ENCODE results near the gene ANTXR1. TPM values are rescaled to one million over a fixed set of nuclear protein-coding genes. Genes with fewer than 3 reads are reported as not detected.

The ANTXR1 gene
- total RNA-seq, 1 experiment from 2014 or later = 48.3 TPM

GRCh38 chr2:69287544-69287943, 274.6 kb downstream of the ANTXR1 start:
- no TSS peak for BruUV-seq (replicated peaks)
- Histone ChIP-seq H4K20me1 (ENCODE audit: insufficient read depth) (no peaks in the 10 kb centered on the region), H3K9me2 (ENCODE audit: insufficient read depth) (no peaks in the 10 kb centered on the region), H2AFZ (no peak overlapping the region), H3K4me2 (no peak overlapping the region), H3K4me1 (replicated peaks; ENCODE audit: insufficient read depth) (no peaks in the 10 kb centered on the region), H3K4me3 (no peak overlapping the region), H3K27me3 (ENCODE audit: insufficient read depth, low read depth) (no peaks in the 10 kb centered on the region), H3F3A (ENCODE audit: insufficient read depth, low read depth) (no peaks in the 10 kb centered on the region), H3K36me3 (ENCODE audit: low read depth) (no peaks in the 10 kb centered on the region), H3K79me2 (ENCODE audit: low read depth) (no peaks in the 10 kb centered on the region), H3K27ac (no peak overlapping the region), H3K9me3 (ENCODE audit: insufficient read depth, low read depth) (no peaks in the 10 kb centered on the region)
- no peak for DNase-seq
- POLR2A ChIA-PET (ENCODE audit: unreplicated experiment) = no interaction called here
- intact Hi-C loops (cut with micrococcal nuclease; ENCODE audit: unreplicated experiment) = no loop called here
- no peak for TF ChIP-seq EZH2 (IDR thresholded peaks at IDR 0.05; ENCODE audit: low read depth)
- no peak for TF ChIP-seq CTCF (conservative IDR thresholded peaks at IDR 0.05)
- CTCF ChIA-PET = no interaction called here

GRCh38 chr2:69288429-69288828, 275.4 kb downstream of the ANTXR1 start:
- Histone ChIP-seq H3K4me1 (replicated peaks; ENCODE audit: insufficient read depth) (no peaks in the 10 kb centered on the region), H3K27ac (no peak overlapping the region), H3K27me3 (ENCODE audit: insufficient read depth, low read depth) (no peaks in the 10 kb centered on the region), H3K9me2 (ENCODE audit: insufficient read depth) (no peaks in the 10 kb centered on the region), H3K4me3 (no peak overlapping the region), H3K36me3 (ENCODE audit: low read depth) (no peaks in the 10 kb centered on the region), H3F3A (ENCODE audit: insufficient read depth, low read depth) (no peaks in the 10 kb centered on the region), H3K4me2 (no peak overlapping the region), H2AFZ (no peak overlapping the region), H3K79me2 (ENCODE audit: low read depth) (no peaks in the 10 kb centered on the region), H4K20me1 (ENCODE audit: insufficient read depth) (no peaks in the 10 kb centered on the region), H3K9me3 (ENCODE audit: insufficient read depth, low read depth) (no peaks in the 10 kb centered on the region)
- intact Hi-C loops (cut with micrococcal nuclease; ENCODE audit: unreplicated experiment) = no loop called here
- CTCF ChIA-PET = no interaction called here
- no TSS peak for BruUV-seq (replicated peaks)
- POLR2A ChIA-PET (ENCODE audit: unreplicated experiment) = no interaction called here
- DNase-seq = no peak
- TF ChIP-seq CTCF (conservative IDR thresholded peaks at IDR 0.05) (no peak), EZH2 (IDR thresholded peaks at IDR 0.05; ENCODE audit: low read depth) (no peak)

- POLR2A ChIA-PET (ENCODE audit: unreplicated experiment) = no interaction called here
- Histone ChIP-seq H3K79me2 (ENCODE audit: low read depth) (no peaks in the 10 kb centered on the region), H4K20me1 (ENCODE audit: insufficient read depth) (no peaks in the 10 kb centered on the region), H3K4me1 (replicated peaks; ENCODE audit: insufficient read depth) (no peaks in the 10 kb centered on the region), H3F3A (ENCODE audit: insufficient read depth, low read depth) (no peaks in the 10 kb centered on the region), H2AFZ (no peak overlapping the region), H3K27me3 (ENCODE audit: insufficient read depth, low read depth) (no peaks in the 10 kb centered on the region), H3K36me3 (ENCODE audit: low read depth) (no peaks in the 10 kb centered on the region), H3K27ac (no peak overlapping the region), H3K4me2 (no peak overlapping the region), H3K9me2 (ENCODE audit: insufficient read depth) (no peaks in the 10 kb centered on the region), H3K9me3 (ENCODE audit: insufficient read depth, low read depth) (no peaks in the 10 kb centered on the region), H3K4me3 (no peak overlapping the region)
- intact Hi-C loops (cut with micrococcal nuclease; ENCODE audit: unreplicated experiment) = no loop called here
- CTCF ChIA-PET = no interaction called here
- no TSS peak for BruUV-seq (replicated peaks)
- TF ChIP-seq CTCF (conservative IDR thresholded peaks at IDR 0.05) = no peak
- TF ChIP-seq EZH2 (IDR thresholded peaks at IDR 0.05; ENCODE audit: low read depth) = no peak
- no peak for DNase-seq
These were observed 278.1 kb downstream of the ANTXR1 start for GRCh38 chr2:69291004-69291650.
